H9 (cell line): Measurements from ENCODE around the gene TMEM240. TPM values are rescaled to one million over a fixed set of nuclear protein-coding genes. Genes with fewer than 3 reads are reported as not detected.

Source experiments
- DNase-seq: peaks from one replicate; pipeline ENCODE4 v3.0.0-alpha.2; 2017
- H2AFZ ChIP-seq: one replicate; pipeline ENCODE4 v1.6.1; 2013; ENCODE audit warnings: mild to moderate bottlenecking, low read length, control low read depth, moderate library complexity
- H2AK5ac ChIP-seq: 2 replicates; pipeline ENCODE4 v1.6.1; 2013; ENCODE audit warnings: low read length, control low read depth, mixed read lengths; ENCODE audit not compliant: insufficient read length
- H2BK120ac ChIP-seq: one replicate; pipeline ENCODE4 v1.6.1; 2013; ENCODE audit warnings: low read depth, mild to moderate bottlenecking, low read length, control low read depth, inconsistent platforms; ENCODE audit not compliant: poor library complexity, severe bottlenecking
- H2BK12ac ChIP-seq: 2 replicates; pipeline ENCODE4 v1.6.1; 2013; ENCODE audit warnings: low read length, control low read depth, mixed read lengths, low read depth; ENCODE audit not compliant: insufficient read length
- H2BK15ac ChIP-seq: 2 replicates; pipeline ENCODE4 v1.6.1; 2013; ENCODE audit warnings: low read depth, low read length, control low read depth
- H2BK20ac ChIP-seq: one replicate; pipeline ENCODE4 v1.6.1; 2013; ENCODE audit warnings: low read depth, mild to moderate bottlenecking, low read length, control low read depth, inconsistent platforms; ENCODE audit not compliant: poor library complexity, severe bottlenecking
- H2BK5ac ChIP-seq: 2 replicates; pipeline ENCODE4 v1.6.1; 2013; ENCODE audit warnings: low read length, control low read depth, mixed read lengths; ENCODE audit not compliant: insufficient read length
- H3K14ac ChIP-seq: 2 replicates; pipeline ENCODE4 v1.6.1; 2013; ENCODE audit warnings: low read length, control low read depth; ENCODE audit not compliant: insufficient read depth
- H3K18ac ChIP-seq: 2 replicates; pipeline ENCODE4 v1.6.1; 2013; ENCODE audit warnings: low read depth, mild to moderate bottlenecking, mixed read lengths, low read length, control low read depth; ENCODE audit not compliant: insufficient read length
- H3K23ac ChIP-seq: 2 replicates; pipeline ENCODE4 v1.6.1; 2013; ENCODE audit warnings: low read length, control low read depth, mixed read lengths, low read depth; ENCODE audit not compliant: insufficient read length
- H3K23me2 ChIP-seq: 2 replicates; pipeline ENCODE4 v1.6.1; 2013; ENCODE audit warnings: low read depth, mild to moderate bottlenecking, mixed read lengths, low read length, control low read depth; ENCODE audit not compliant: insufficient read length, poor library complexity, severe bottlenecking
- H3K27ac ChIP-seq: 2 replicates; pipeline ENCODE4 v1.5.1; 2013; ENCODE audit warnings: low read length, control low read depth, mixed read lengths, low read depth; ENCODE audit not compliant: insufficient read length
- H3K27me3 ChIP-seq: 2 replicates; pipeline ENCODE4 v1.6.1; 2013; ENCODE audit warnings: low read length, control low read depth, inconsistent platforms; ENCODE audit not compliant: insufficient read depth
- H3K4ac ChIP-seq: 2 replicates; pipeline ENCODE4 v1.6.1; 2013; ENCODE audit warnings: low read depth, mild to moderate bottlenecking, control low read depth, inconsistent platforms, low read length, moderate library complexity
- H3K4me1 ChIP-seq: 2 replicates; pipeline ENCODE4 v1.6.1; 2013; ENCODE audit warnings: low read length, control low read depth, inconsistent platforms; ENCODE audit not compliant: insufficient read depth
- H3K4me2 ChIP-seq: 2 replicates; pipeline ENCODE4 v1.6.1; 2013; ENCODE audit warnings: low read length, control low read depth, mixed read lengths; ENCODE audit not compliant: insufficient read length, insufficient read depth
- H3K56ac ChIP-seq: 2 replicates; pipeline ENCODE4 v1.6.1; 2013; ENCODE audit warnings: low read depth, mild to moderate bottlenecking, mixed read lengths, low read length, control low read depth; ENCODE audit not compliant: insufficient read length
- H3K79me1 ChIP-seq: 2 replicates; pipeline ENCODE4 v1.6.1; 2013; ENCODE audit warnings: low read depth, mild to moderate bottlenecking, moderate library complexity, low read length, control low read depth, inconsistent platforms; ENCODE audit not compliant: insufficient read depth, poor library complexity, severe bottlenecking
- H3K79me2 ChIP-seq: 2 replicates; pipeline ENCODE4 v1.6.1; 2013; ENCODE audit warnings: low read length, control low read depth, inconsistent platforms; ENCODE audit not compliant: insufficient read depth
- H3K9ac ChIP-seq: 2 replicates; pipeline ENCODE4 v1.6.1; 2013; ENCODE audit warnings: low read length, control low read depth, mixed read lengths; ENCODE audit not compliant: insufficient read length; ENCODE audit errors: extremely low read depth
- H3K9me3 ChIP-seq: one replicate; pipeline ENCODE4 v1.6.1; 2013; ENCODE audit warnings: low read depth, low read length, inconsistent platforms; ENCODE audit not compliant: control insufficient read depth
- H3T11ph ChIP-seq: one replicate; pipeline ENCODE4 v1.6.1; 2013; ENCODE audit warnings: mild to moderate bottlenecking, low read length, control low read depth, inconsistent platforms
- H4K20me1 ChIP-seq: one replicate; pipeline ENCODE4 v1.6.1; 2013; ENCODE audit not compliant: control insufficient read depth, insufficient read length, insufficient read depth
- H4K5ac ChIP-seq: 2 replicates; pipeline ENCODE4 v1.6.1; 2013; ENCODE audit warnings: low read depth, mild to moderate bottlenecking, mixed read lengths, low read length, control low read depth; ENCODE audit not compliant: insufficient read length
- H4K8ac ChIP-seq: replicated peaks from 2 replicates; pipeline ENCODE4 v1.6.1; 2013; ENCODE audit warnings: low read length, control low read depth, mixed read lengths, low read depth; ENCODE audit not compliant: insufficient read length
- H4K91ac ChIP-seq: 2 replicates; pipeline ENCODE4 v1.6.1; 2013; ENCODE audit warnings: low read depth, mild to moderate bottlenecking, moderate library complexity, mixed read lengths, low read length, control low read depth; ENCODE audit not compliant: insufficient read length
- H3K27ac Mint-ChIP-seq, 3 experiments: 2 replicates in 2 of 3; 3 replicates in 1 of 3; pipeline ENCODE4 v1.8.0; 2020 to 2021; ENCODE audit warnings: mixed read lengths in 3 of 3, mild to moderate bottlenecking in 1 of 3, moderate library complexity in 1 of 3
- H3K27me3 Mint-ChIP-seq: 2 replicates; pipeline ENCODE4 v1.8.0; 2021; ENCODE audit warnings: low read depth, mild to moderate bottlenecking, moderate library complexity, mixed read lengths
- H3K36me3 Mint-ChIP-seq, 3 experiments: 2 replicates in 2 of 3; 3 replicates in 1 of 3; pipeline ENCODE4 v1.8.0; 2020 to 2021; ENCODE audit warnings: low read depth in 3 of 3, mixed read lengths in 3 of 3; ENCODE audit not compliant: insufficient read depth in 1 of 3
- H3K4me1 Mint-ChIP-seq, 2 experiments: 2 replicates each; pipeline ENCODE4 v1.8.0; 2020; ENCODE audit warnings: mixed read lengths in 2 of 2
- H3K4me3 Mint-ChIP-seq, 2 experiments: 2 replicates in 1 of 2; 3 replicates in 1 of 2; pipeline ENCODE4 v1.8.0; 2020 to 2021; ENCODE audit warnings: mild to moderate bottlenecking in 2 of 2, mixed read lengths in 2 of 2, moderate library complexity in 1 of 2
- H3K9me3 Mint-ChIP-seq, 2 experiments: 2 replicates in 1 of 2; 3 replicates in 1 of 2; pipeline ENCODE4 v1.8.0; 2020; ENCODE audit warnings: mild to moderate bottlenecking in 2 of 2, mixed read lengths in 2 of 2, moderate library complexity in 1 of 2
- CTCF ChIP-seq: fragments of 200-600 bp; sonication (generic); conservative IDR thresholded peaks from 3 replicates; pipeline ENCODE4 v1.8.0; 2021; ENCODE audit warnings: antibody characterized with exemption, mild to moderate bottlenecking
- WGBS: extraction: QIAGEN DNeasy Blood & Tissue Kit; methylation state at CpG from one replicate; pipeline ENCODE4 v1.1.7; 2013; ENCODE audit warnings: missing lambda C conversion rate, low lambda C conversion rate, mixed read lengths; ENCODE audit not compliant: insufficient read length; ENCODE audit errors: extremely low coverage; 5-methylcytosine and 5-hydroxymethylcytosine counted together
- total RNA-seq: library from RNA; stranded (reverse); gene quantifications from 2 replicates; pipeline ENCODE4 v1.2.1, GENCODE V29; 2021

The TMEM240 gene
- total RNA-seq, 1 experiment from 2014 or later = 8.7 TPM

- no peak overlapping the region for H2BK120ac ChIP-seq
- no peaks in the 10 kb centered on the region for H3K4me1 Mint-ChIP-seq
- H2AK5ac ChIP-seq = no peak overlapping the region
- H3K9me3 ChIP-seq = no peaks in the 10 kb centered on the region
- no peak for TF ChIP-seq CTCF
- no peaks in the 10 kb centered on the region for H3K23me2 ChIP-seq
- no peak overlapping the region for H2BK15ac ChIP-seq
- no CpG with 5 or more reads among the region's 14 CpGs for WGBS
- H3K14ac ChIP-seq = no peak overlapping the region; the same call in 1 of the 2 replicates
- H3K4ac ChIP-seq = no peak overlapping the region
- H3K9ac ChIP-seq = no peak overlapping the region
- no peaks in the 10 kb centered on the region for H3K9me3 Mint-ChIP-seq
- no peaks in the 10 kb centered on the region for H3K4me1 ChIP-seq
- no peak overlapping the region for H3K56ac ChIP-seq
- H2BK12ac ChIP-seq = no peak overlapping the region
- H3K79me1 ChIP-seq = no peaks in the 10 kb centered on the region
- H3K4me3 Mint-ChIP-seq = no peak overlapping the region
- no peak overlapping the region for H4K8ac ChIP-seq
- H3K23ac ChIP-seq = no peak overlapping the region
- no peaks in the 10 kb centered on the region for H4K20me1 ChIP-seq
- no peak overlapping the region; a peak in 1 of 7 replicates for H3K27ac Mint-ChIP-seq
- no peak overlapping the region for H4K5ac ChIP-seq
- H3T11ph ChIP-seq = no peak overlapping the region
- H3K36me3 Mint-ChIP-seq = peaks cover 2 to 21% (median 14%) of the 10 kb centered on the region in 3 experiments; a peak in 5 of 7 replicates
- no peak overlapping the region for H4K91ac ChIP-seq
- no peaks in the 10 kb centered on the region; the same call in 1 of the 2 replicates for H3K27me3 Mint-ChIP-seq
- H3K27ac ChIP-seq = no peak overlapping the region
- H2BK20ac ChIP-seq = no peak overlapping the region
- no peak overlapping the region for H2BK5ac ChIP-seq
- no peak overlapping the region for H3K4me2 ChIP-seq
- no peaks in the 10 kb centered on the region for H3K79me2 ChIP-seq
- no peak overlapping the region for H2AFZ ChIP-seq
- H3K27me3 ChIP-seq = no peaks in the 10 kb centered on the region
- no peak overlapping the region for H3K18ac ChIP-seq
- DNase-seq = no peak
Observed at GRCh38 chr1:1548591-1548990, 8.2 kb upstream of the TMEM240 start.
